Liver (tissue), 2 donors: ENCODE results near the gene COL24A1.

ENCODE experiments used
- TAF1 ChIP-seq: conservative IDR thresholded peaks from 2 replicates; pipeline ENCODE4 v1.6.1; 2016; ENCODE audit warnings: antibody characterized with exemption, mild to moderate bottlenecking
- YY1 ChIP-seq: IDR thresholded peaks from 2 replicates; pipeline ENCODE4 v1.6.1; 2016; ENCODE audit warnings: antibody characterized with exemption, mild to moderate bottlenecking
- donor health status: healthy.

- TF ChIP-seq YY1, result no peak
- TF ChIP-seq TAF1, result no peak
These were observed 340.0 kb downstream of the COL24A1 start for GRCh38 chr1:85816606-85817005.
